IMR-90 (cell line): ENCODE measurements around the gene PEX5L. TPM values are rescaled to one million over a fixed set of nuclear protein-coding genes. Genes with fewer than 3 reads are reported as not detected.

Experiments
- ATAC-seq: fragments of 200-7000 bp; cut with Tn5 transposase; 2 replicates; pipeline ENCODE4 v1.9.1; 2020; ENCODE audit warnings: low read depth, mild to moderate bottlenecking, moderate library complexity
- BruUV-seq: library from RNA; stranded (reverse); fragments of 400-500 nt; replicated peaks from 2 replicates; lab custom pipeline; 2021; lab: Mats Ljungman, UMichigan
- CTCF ChIA-PET: fragments of 300-600 bp; formaldehyde crosslinking; extraction: SDS; loops from one replicate; lab custom pipeline; 2021; ENCODE audit warnings: antibody characterized with exemption; lab: Yijun Ruan, JAX
- POLR2A ChIA-PET: fragments of 300-600 bp; sonication (Branson Sonifier 250); formaldehyde crosslinking; loops from one replicate; lab custom pipeline; 2022; ENCODE audit warnings: antibody characterized with exemption; ENCODE audit not compliant: unreplicated experiment; lab: Charles Lee
- DNase-seq: peaks from one replicate; pipeline ENCODE4 v3.0.0; 2013
- H2AFZ ChIP-seq: replicated peaks from 2 replicates; pipeline ENCODE3; 2013; ENCODE audit warnings: low read length, mild to moderate bottlenecking; ENCODE audit not compliant: poor library complexity
- H2AK5ac ChIP-seq: 2 replicates; pipeline ENCODE4 v1.6.1; 2013; ENCODE audit warnings: low read depth, low read length, inconsistent platforms
- H2AK9ac ChIP-seq: replicated peaks from 2 replicates; pipeline ENCODE3; 2013; ENCODE audit warnings: mild to moderate bottlenecking, low read depth, low read length, moderate library complexity; ENCODE audit not compliant: poor library complexity
- H2BK120ac ChIP-seq: 2 replicates; pipeline ENCODE4 v1.6.1; 2013; ENCODE audit warnings: low read depth, low read length, inconsistent platforms
- H2BK15ac ChIP-seq: 3 replicates; pipeline ENCODE4 v1.6.1; 2013; ENCODE audit warnings: low read depth, low read length, inconsistent platforms
- H2BK20ac ChIP-seq: 2 replicates; pipeline ENCODE4 v1.6.1; 2013; ENCODE audit warnings: low read depth, mild to moderate bottlenecking, inconsistent platforms, low read length, moderate library complexity
- H2BK5ac ChIP-seq: 2 replicates; pipeline ENCODE4 v1.6.1; 2013; ENCODE audit warnings: mild to moderate bottlenecking, low read depth, low read length, inconsistent platforms; ENCODE audit not compliant: poor library complexity, severe bottlenecking
- H3K14ac ChIP-seq: replicated peaks from 2 replicates; pipeline ENCODE4 v1.6.1; 2013; ENCODE audit warnings: low read depth, low read length, inconsistent platforms
- H3K18ac ChIP-seq: 2 replicates; pipeline ENCODE4 v1.6.1; 2013; ENCODE audit warnings: low read depth, low read length, control low read depth
- H3K23ac ChIP-seq: 2 replicates; pipeline ENCODE4 v1.6.1; 2013; ENCODE audit warnings: low read depth, low read length, inconsistent platforms
- H3K27ac ChIP-seq: 2 replicates; pipeline ENCODE4 v1.5.1; 2013; ENCODE audit warnings: mild to moderate bottlenecking, control low read depth, low read length; ENCODE audit not compliant: insufficient read depth
- H3K27me3 ChIP-seq: 2 replicates; pipeline ENCODE4 v1.6.1; 2013; ENCODE audit warnings: low read length; ENCODE audit not compliant: control insufficient read depth, insufficient read depth
- H3K36me3 ChIP-seq: 2 replicates; pipeline ENCODE4 v1.6.1; 2013; ENCODE audit warnings: low read length, mixed read lengths; ENCODE audit not compliant: control insufficient read depth, insufficient read depth
- H3K4ac ChIP-seq: 2 replicates; pipeline ENCODE4 v1.6.1; 2013; ENCODE audit warnings: low read depth, low read length, inconsistent platforms
- H3K4me1 ChIP-seq: 2 replicates; pipeline ENCODE4 v1.6.1; 2013; ENCODE audit warnings: low read length, mixed read lengths; ENCODE audit not compliant: control insufficient read depth, insufficient read depth
- H3K4me2 ChIP-seq: 2 replicates; pipeline ENCODE4 v1.6.1; 2013; ENCODE audit warnings: low read depth, mild to moderate bottlenecking, control low read depth, low read length, moderate library complexity
- H3K4me3 ChIP-seq: 2 replicates; pipeline ENCODE4 v1.5.1; 2013; ENCODE audit warnings: low read depth, mild to moderate bottlenecking, control low read depth, low read length, moderate library complexity; ENCODE audit not compliant: insufficient read depth
- H3K56ac ChIP-seq: 2 replicates; pipeline ENCODE4 v1.6.1; 2013; ENCODE audit warnings: low read length, inconsistent platforms; ENCODE audit not compliant: insufficient read depth; ENCODE audit errors: extremely low read depth
- H3K79me1 ChIP-seq, 2 experiments: 2 replicates each; pipeline ENCODE4 v1.6.1; 2013; ENCODE audit warnings: low read length in 2 of 2, inconsistent platforms in 1 of 2, low read depth in 1 of 2
- H3K9ac ChIP-seq: 2 replicates; pipeline ENCODE4 v1.6.1; 2013; ENCODE audit warnings: low read depth, low read length, control low read depth
- H3K9me1 ChIP-seq: 2 replicates; pipeline ENCODE4 v1.6.1; 2013; ENCODE audit warnings: low read length, inconsistent platforms; ENCODE audit not compliant: insufficient read depth
- H3K9me3 ChIP-seq: 2 replicates; pipeline ENCODE4 v1.6.1; 2013; ENCODE audit warnings: low read length; ENCODE audit not compliant: control insufficient read depth, insufficient read depth
- H4K20me1 ChIP-seq: 2 replicates; pipeline ENCODE4 v1.6.1; 2013; ENCODE audit warnings: low read length, inconsistent platforms; ENCODE audit not compliant: insufficient read depth
- H4K5ac ChIP-seq: 2 replicates; pipeline ENCODE4 v1.6.1; 2013; ENCODE audit warnings: mild to moderate bottlenecking, low read depth, low read length, control low read depth
- H4K8ac ChIP-seq, 2 experiments: 2 replicates each; pipeline ENCODE4 v1.6.1; 2013; ENCODE audit warnings: low read depth in 2 of 2, low read length in 2 of 2, control low read depth in 1 of 2, inconsistent platforms in 1 of 2
- H4K91ac ChIP-seq: 2 replicates; pipeline ENCODE4 v1.6.1; 2013; ENCODE audit warnings: low read depth, low read length, inconsistent platforms; ENCODE audit not compliant: insufficient read depth
- MAFK ChIP-seq: IDR thresholded peaks from 2 replicates; pipeline ENCODE4 v1.6.1; 2012; ENCODE audit warnings: low read depth, low read length, improper control_type of control experiment
- WGBS, 2 experiments: methylation state at CpG; one replicate each; pipeline versions ENCODE4 v1.1.5 to v1.1.7; 2013; ENCODE audit warnings: missing lambda C conversion rate in 2 of 2; ENCODE audit not compliant: insufficient read length in 1 of 2; ENCODE audit errors: extremely low coverage in 2 of 2; 5-methylcytosine and 5-hydroxymethylcytosine counted together
- dilution Hi-C: fragments of 300-500 bp; cut with HindIII; formaldehyde crosslinking; loops from one replicate; pipeline ENCODE4 v1.14.3; 2018; ENCODE audit warnings: low sequenced_read_pairs; ENCODE audit not compliant: unreplicated experiment
- in situ Hi-C: fragments of 300-500 bp; cut with MboI; formaldehyde crosslinking; loops from 3 replicates; pipeline ENCODE4 v1.14.3; 2019; ENCODE audit warnings: low sequenced_read_pairs, inconsistent platforms, mixed read lengths
- intact Hi-C: fragments of 100-400 bp; cut with micrococcal nuclease; formaldehyde crosslinking; loops from 2 replicates; pipeline ENCODE4 v1.10.0; 2022
- polyA plus RNA-seq, 3 experiments: library from polyadenylated mRNA; depleted of rRNA; stranded (reverse); fragments of >200 nt; gene quantifications; 2 replicates each; pipeline ENCODE4 v1.2.3, GENCODE V29; 2012; ENCODE audit warnings: low replicate concordance in 1 of 3
- total RNA-seq: library from RNA; depleted of rRNA; stranded (reverse); fragments of >200 nt; gene quantifications from 2 replicates; pipeline ENCODE4 v1.2.3, GENCODE V29; 2012
- TF ChIP-seq, protein P1 (sequence below): conservative IDR thresholded peaks from 2 replicates; pipeline ENCODE4 v1.5.1; 2012; ENCODE audit warnings: mild to moderate bottlenecking, low read depth, low read length, improper control_type of control experiment

PEX5L gene
- total and polyA plus RNA-seq, 2 of the 4 experiments (the other 2 are of a cell fraction) = not detected

DNA sequence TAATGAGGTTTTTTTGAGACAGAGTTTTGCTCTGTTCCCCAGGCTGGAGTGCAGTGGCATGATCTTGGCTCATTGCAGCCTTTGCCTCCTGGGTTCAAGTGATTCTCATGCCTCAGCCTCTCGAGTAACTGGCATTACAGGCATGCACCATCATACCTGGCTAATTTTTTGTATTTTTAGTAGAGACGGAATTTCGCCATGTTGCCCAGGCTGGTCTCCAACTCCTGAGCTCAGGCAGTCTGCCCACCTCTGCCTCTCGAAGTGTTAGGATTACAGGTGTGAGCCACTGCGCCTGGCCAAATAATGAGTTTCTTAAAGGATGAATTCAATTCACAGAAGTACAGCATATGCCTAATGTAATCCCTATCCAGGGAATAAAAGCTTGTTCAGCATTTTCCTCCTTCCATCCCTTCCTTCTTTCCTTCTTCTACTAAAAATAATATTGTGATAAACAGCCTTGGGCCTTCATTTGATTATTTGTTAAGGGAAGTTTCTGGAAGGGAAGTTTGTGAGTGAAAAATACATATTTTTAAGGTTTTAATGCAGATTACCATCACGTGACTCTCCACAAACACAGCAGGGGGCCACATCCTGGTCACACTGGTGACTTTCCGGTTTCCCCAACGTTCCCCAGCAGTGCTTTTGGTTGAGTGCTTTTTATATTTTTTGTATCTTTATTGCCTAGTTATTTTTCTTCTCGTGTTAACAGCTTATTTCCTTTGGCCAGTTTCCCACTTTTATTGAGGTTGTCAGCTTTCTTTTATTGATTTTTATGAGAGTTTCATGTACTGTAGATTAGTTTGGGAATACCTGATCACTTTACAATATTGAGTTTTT lies 267.1 kb downstream of the PEX5L start:
- POLR2A ChIA-PET = no interaction called here
- WGBS, 2 experiments = no CpG with 5 or more reads among the region's 9 CpGs
- H3K4me2 ChIP-seq = no peak overlapping the region

More for the DNA sequence above, 267.1 kb downstream of the PEX5L start:
- H2BK120ac ChIP-seq = no peak overlapping the region
- H3K4me3 ChIP-seq = no peak overlapping the region
- intact Hi-C loops (loop anchor here (2.0 to 5.0 kb wide), 2 partner anchors 163 to 825 kb away; no protein-coding TSS in a partner anchor), dilution Hi-C loops (no loop called here), in situ Hi-C loops (loop anchor here (25.0 kb wide), 1 partner anchor 818 kb away; no protein-coding TSS in a partner anchor)
- H3K79me1 ChIP-seq = no peaks in the 10 kb centered on the region
- peaks cover 3% of the 10 kb centered on the region; the same call in 1 of the 2 replicates for H3K9me1 ChIP-seq
- TF ChIP-seq MAFK = peak; percentile 57
- TF ChIP-seq, protein P1, sequence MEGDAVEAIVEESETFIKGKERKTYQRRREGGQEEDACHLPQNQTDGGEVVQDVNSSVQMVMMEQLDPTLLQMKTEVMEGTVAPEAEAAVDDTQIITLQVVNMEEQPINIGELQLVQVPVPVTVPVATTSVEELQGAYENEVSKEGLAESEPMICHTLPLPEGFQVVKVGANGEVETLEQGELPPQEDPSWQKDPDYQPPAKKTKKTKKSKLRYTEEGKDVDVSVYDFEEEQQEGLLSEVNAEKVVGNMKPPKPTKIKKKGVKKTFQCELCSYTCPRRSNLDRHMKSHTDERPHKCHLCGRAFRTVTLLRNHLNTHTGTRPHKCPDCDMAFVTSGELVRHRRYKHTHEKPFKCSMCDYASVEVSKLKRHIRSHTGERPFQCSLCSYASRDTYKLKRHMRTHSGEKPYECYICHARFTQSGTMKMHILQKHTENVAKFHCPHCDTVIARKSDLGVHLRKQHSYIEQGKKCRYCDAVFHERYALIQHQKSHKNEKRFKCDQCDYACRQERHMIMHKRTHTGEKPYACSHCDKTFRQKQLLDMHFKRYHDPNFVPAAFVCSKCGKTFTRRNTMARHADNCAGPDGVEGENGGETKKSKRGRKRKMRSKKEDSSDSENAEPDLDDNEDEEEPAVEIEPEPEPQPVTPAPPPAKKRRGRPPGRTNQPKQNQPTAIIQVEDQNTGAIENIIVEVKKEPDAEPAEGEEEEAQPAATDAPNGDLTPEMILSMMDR = no peak
- no peak for DNase-seq
- H3K27me3 ChIP-seq = no peaks in the 10 kb centered on the region
- no peak overlapping the region for H4K8ac ChIP-seq
- no peak overlapping the region for H2AK5ac ChIP-seq
- CTCF ChIA-PET = interaction anchor here (0.6 to 1.2 kb wide), 2 partner anchors 9 to 1211 kb away, joined by 3 to 4 read pairs; no protein-coding TSS in a partner anchor
- no peaks in the 10 kb centered on the region for H3K4me1 ChIP-seq
- no peak overlapping the region for H2BK15ac ChIP-seq
- H2AFZ ChIP-seq = no peak overlapping the region
- no peak overlapping the region for H4K5ac ChIP-seq
- H3K27ac ChIP-seq = no peak overlapping the region
- no peak overlapping the region for H4K91ac ChIP-seq
- no peak overlapping the region for H3K23ac ChIP-seq
- H2AK9ac ChIP-seq = no peak overlapping the region
- no peak overlapping the region for H3K14ac ChIP-seq
- H2BK5ac ChIP-seq = no peak overlapping the region
- no peak overlapping the region for H3K18ac ChIP-seq
- BruUV-seq = no TSS peak
- no peak overlapping the region for H2BK20ac ChIP-seq
- H3K56ac ChIP-seq = no peak overlapping the region
- H3K4ac ChIP-seq = no peak overlapping the region
- H3K36me3 ChIP-seq = peaks cover 14% of the 10 kb centered on the region
- no peaks in the 10 kb centered on the region for H3K9me3 ChIP-seq
- H4K20me1 ChIP-seq = no peaks in the 10 kb centered on the region
- no peak for ATAC-seq
- no peak overlapping the region for H3K9ac ChIP-seq
